WI38 (cell line): ENCODE results near the gene METTL8.

ENCODE experiments used
- H3K4me3 ChIP-seq: 2 replicates; pipeline ENCODE4 v1.5.1; 2011; ENCODE audit warnings: low read depth, mild to moderate bottlenecking, control low read depth, low read length
- TF ChIP-seq, protein P1 (sequence below): IDR thresholded peaks from 2 replicates; pipeline ENCODE4 v1.5.1; 2012; ENCODE audit warnings: low read depth, mild to moderate bottlenecking, control low read depth, low read length

Gene METTL8

DNA sequence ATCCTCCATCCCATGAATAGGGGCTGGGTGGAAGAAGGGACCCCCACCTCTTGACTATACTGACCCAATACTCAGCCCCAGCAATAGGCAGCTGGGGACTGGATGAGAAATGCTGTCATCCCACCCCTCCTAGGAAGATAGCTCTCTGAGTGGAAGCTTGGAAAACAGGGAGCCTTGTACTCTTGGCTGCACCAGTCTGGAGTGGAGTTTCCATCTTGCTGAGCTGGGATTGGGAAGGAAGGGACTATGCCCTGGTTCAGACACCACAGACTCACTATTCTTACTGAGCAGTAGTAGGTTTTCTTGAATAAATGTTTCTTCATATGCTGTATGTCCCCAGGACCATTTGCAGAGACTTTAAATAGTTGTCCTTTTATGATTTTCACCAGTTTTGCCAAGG is 7.7 kb upstream of the METTL8 start:
- H3K4me3 ChIP-seq: no peak overlapping the region
- TF ChIP-seq, protein P1, sequence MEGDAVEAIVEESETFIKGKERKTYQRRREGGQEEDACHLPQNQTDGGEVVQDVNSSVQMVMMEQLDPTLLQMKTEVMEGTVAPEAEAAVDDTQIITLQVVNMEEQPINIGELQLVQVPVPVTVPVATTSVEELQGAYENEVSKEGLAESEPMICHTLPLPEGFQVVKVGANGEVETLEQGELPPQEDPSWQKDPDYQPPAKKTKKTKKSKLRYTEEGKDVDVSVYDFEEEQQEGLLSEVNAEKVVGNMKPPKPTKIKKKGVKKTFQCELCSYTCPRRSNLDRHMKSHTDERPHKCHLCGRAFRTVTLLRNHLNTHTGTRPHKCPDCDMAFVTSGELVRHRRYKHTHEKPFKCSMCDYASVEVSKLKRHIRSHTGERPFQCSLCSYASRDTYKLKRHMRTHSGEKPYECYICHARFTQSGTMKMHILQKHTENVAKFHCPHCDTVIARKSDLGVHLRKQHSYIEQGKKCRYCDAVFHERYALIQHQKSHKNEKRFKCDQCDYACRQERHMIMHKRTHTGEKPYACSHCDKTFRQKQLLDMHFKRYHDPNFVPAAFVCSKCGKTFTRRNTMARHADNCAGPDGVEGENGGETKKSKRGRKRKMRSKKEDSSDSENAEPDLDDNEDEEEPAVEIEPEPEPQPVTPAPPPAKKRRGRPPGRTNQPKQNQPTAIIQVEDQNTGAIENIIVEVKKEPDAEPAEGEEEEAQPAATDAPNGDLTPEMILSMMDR: no peak

DNA sequence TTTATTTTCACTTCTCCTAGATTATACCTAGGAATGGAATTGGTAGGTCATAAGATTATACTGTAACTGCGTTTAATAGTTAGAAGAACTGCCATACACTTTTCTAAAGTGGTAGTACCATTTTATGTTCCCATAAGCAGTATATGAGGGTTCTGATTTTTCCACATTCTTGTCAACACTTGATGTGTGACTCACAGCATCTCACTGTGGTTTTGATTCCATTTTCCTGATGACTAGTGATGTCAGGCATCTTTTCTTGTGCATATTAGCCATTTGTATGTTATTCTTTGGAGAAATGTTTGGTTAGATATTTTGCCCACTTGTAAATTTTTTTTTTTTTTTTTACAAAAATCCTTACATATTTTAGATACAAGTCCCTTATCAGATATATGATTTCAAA is 2.5 kb upstream of the METTL8 start:
- TF ChIP-seq, protein P1: no peak
- H3K4me3 ChIP-seq: no peak overlapping the region

DNA sequence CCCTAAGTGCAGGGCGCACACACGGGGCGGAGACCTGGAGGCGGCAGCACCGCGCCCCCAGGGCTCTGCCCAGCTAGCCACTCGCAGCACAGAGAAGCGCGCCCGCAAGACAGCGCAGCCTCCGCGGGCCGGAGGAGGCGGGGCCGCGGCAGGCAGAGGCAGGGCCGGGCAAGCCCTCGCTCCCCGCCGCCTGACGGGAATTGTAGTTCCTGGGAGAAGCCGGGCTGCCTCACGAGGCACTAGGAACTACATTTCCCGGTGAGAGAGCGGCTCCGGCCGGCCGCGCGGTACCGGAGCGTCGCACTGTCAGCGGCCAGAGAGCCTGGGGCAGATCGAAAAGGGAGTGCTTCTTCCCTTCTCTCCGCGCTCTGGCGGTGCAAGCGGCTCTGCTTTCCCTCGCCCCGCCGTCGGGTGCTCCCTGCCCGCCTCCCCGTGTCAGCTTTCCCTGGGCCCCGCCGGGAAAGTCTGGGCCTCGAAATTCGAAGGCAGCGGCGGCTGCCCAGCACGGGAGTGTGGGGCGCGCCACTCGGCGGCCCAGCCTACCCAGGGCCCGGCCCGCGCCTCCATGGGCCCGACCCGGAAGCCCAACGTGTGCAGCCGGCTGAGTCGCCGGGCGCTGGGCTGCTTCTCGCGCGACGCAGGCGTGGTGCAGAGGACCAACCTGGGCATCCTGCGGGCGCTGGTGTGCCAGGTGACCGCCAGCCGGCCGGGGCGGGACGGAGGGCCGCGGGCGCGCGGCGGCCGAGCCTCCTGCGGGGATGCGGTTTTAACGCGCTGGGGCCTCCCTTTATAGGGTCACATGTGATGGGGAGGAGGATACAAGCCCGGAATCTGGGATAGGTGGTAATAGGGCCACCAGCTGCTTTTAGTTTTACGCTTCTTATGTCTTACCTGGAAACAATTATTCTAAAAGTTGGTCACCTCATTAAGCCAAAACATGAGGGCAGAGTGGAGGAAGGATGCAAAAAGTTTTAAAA is 511 bp upstream of the METTL8 start, which contains the start of gene DCAF17:
DCAF17 (plus strand) TSS at position 214 of the 977 bp plus-strand sequence; CDS start at position 566, 352 bp downstream.
- TF ChIP-seq, protein P1: 0 out of 2 replicates have a peak, but pooled peaks have one; percentile 1
- H3K4me3 ChIP-seq: peak within 1 kb of the TSS; percentile 71

DNA sequence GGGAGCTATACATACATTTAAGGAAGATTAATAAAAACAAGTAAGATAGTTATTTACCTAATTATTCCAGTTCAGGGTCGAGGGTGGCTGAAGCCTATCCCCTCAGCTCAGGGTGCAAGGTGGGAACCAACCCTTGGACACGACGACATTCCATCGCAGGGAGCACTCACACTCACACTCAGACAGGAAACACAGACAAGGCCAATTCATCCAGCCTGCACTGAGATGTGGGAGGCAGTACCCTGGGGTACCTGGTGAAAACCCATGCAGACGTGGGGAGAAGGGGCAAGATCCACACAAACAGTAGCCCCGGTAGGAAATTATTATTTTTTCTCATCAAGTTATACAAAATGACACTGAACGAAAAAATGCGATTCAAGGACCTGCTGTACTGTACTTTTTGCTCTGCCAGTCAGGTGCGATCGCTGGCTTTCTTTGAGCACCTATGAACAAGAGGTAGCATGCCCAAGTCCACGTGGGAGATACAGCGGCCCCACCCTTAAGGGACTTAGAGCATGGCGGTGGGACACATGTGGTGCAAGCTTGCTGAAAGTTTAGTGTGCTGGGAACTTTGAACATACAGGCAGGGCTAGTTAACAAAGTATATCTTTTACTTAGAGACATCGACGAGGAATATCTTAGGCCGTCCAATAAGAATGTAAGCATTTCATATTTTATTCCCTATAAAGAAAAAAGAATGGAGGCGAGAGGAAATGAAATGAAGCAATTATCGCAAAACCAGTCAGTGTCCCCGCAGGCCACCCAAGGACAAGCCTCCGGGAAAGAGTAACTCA is 624 bp downstream of the METTL8 start:
- TF ChIP-seq, protein P1: no peak
- peak overlapping the region; percentile 71 for H3K4me3 ChIP-seq

DNA sequence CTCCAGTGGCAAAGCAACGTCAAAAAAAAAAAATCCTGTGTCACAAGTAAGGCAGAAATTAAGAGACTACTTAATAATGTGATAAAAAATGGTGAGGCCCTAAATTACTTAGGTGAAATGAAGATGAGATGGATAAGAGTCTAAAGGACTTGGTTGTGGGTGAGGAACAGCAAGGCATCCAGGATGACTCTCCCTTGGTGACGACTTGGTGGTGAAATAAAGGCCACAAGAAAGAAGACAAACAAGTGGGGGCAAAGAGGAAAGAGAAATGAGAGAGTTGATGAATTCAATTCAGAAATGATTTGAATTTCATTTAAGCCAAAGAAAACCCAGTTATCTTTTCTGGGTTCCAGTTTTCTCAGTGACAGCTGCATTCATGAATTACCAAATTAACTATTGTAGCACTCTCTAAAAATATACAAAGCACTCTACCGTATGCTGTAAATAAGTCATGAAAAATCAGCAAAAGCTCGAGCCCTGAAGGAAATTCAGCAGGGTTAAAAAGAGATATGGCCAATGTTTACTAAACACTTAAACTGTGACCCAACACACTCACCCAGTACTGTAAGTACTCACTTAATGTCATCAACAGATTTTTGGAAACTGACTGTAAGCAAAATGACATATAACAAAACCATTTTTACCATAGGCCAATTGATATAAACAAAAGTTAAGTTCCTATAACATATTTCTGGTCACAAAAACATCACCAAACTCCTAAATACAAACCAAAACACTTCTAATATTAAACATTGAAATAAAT is 1.4 kb downstream of the METTL8 start:
- TF ChIP-seq, protein P1: no peak
- H3K4me3 ChIP-seq: peak overlapping the region; percentile 71

DNA sequence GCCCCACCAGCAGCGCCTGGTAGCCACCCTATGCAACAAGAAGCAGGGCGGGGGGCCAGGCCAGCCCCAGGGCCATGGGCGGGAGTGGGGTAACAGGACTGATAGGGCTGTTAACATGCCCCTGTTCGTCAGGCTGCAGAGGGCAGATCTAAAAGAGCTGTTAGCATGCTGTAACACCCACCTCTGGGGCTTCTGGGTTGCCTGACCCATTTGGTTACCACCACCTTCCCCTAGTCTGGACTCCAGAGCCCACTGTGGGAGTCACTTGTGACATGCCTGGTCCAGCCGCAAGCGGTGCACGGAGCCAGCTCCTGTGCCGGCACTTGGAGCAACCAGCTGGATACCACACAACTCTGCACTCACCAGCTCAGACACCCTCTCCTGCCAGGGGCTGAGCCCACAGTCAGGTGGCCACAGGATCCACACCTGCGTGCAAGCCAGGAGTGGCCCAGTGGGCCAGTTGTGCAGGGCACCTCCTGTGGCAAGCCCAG is 2.1 kb downstream of the METTL8 start:
- TF ChIP-seq, protein P1: no peak
- no peak overlapping the region for H3K4me3 ChIP-seq
